HCT116 (cell line): ENCODE results near the gene RNF114.

ENCODE experiments used
- ATF3 ChIP-seq: IDR thresholded peaks from 2 replicates; pipeline ENCODE4 v1.6.1; 2012
- CTCF ChIP-seq, 3 experiments: fragments of 200-600 bp in 1 of 3; sonication (generic) in 1 of 3; IDR thresholded peaks in 2 of 3; conservative IDR thresholded peaks in 1 of 3; 2 replicates each; pipeline ENCODE4 v1.5.1; 2012 to 2017; ENCODE audit warnings: low read depth in 2 of 3, low read length in 2 of 3, antibody characterized with exemption in 1 of 3, borderline replicate concordance in 1 of 3, control low read depth in 1 of 3, mild to moderate bottlenecking in 1 of 3, mixed read lengths in 1 of 3, mixed run types in 1 of 3, moderate library complexity in 1 of 3; ENCODE audit not compliant: insufficient read depth in 1 of 3
- EGR1 ChIP-seq: IDR thresholded peaks from 2 replicates; pipeline ENCODE4 v1.6.1; 2012; ENCODE audit warnings: low read depth
- EZH2 ChIP-seq: fragments of 200-600 bp; sonication (generic); IDR thresholded peaks from 2 replicates; pipeline ENCODE4 v1.6.1; 2017; ENCODE audit warnings: antibody characterized with exemption, mixed run types
- JUND ChIP-seq: IDR thresholded peaks from 2 replicates; pipeline ENCODE4 v1.6.1; 2012
- MAX ChIP-seq: IDR thresholded peaks from 2 replicates; pipeline ENCODE4 v1.6.1; 2012
- POLR2A ChIP-seq: IDR thresholded peaks from 2 replicates; pipeline ENCODE4 v1.7.0; 2011; ENCODE audit warnings: borderline replicate concordance; ENCODE audit not compliant: insufficient read depth, insufficient read length; ENCODE audit errors: extremely low read depth
- POLR2AphosphoS5 ChIP-seq: IDR thresholded peaks from 2 replicates; pipeline ENCODE4 v1.6.1; 2011; ENCODE audit warnings: mild to moderate bottlenecking, low read depth, low read length, moderate library complexity
- RAD21 ChIP-seq: IDR thresholded peaks from 2 replicates; pipeline ENCODE4 v1.6.1; 2012; ENCODE audit warnings: low read depth, mild to moderate bottlenecking
- REST ChIP-seq: IDR thresholded peaks from 2 replicates; pipeline ENCODE4 v1.6.1; 2012; ENCODE audit warnings: low read depth
- TCF7L2 ChIP-seq: IDR thresholded peaks from 2 replicates; pipeline ENCODE4 v1.7.0; 2011; ENCODE audit warnings: borderline replicate concordance, inconsistent platforms; ENCODE audit not compliant: insufficient read depth, insufficient read length; ENCODE audit errors: extremely low read depth
- YY1 ChIP-seq: IDR thresholded peaks from 2 replicates; pipeline ENCODE4 v1.6.1; 2011; ENCODE audit warnings: low read length, low read depth, moderate library complexity, mild to moderate bottlenecking; ENCODE audit not compliant: insufficient replicate concordance; ENCODE audit errors: extremely low read depth
- ZNF274 ChIP-seq: fragments of 200-500 bp; sonication (Bioruptor generic); IDR thresholded peaks from 2 replicates; pipeline ENCODE4 v1.6.1; 2014; ENCODE audit warnings: mild to moderate bottlenecking, low read depth, low read length, inconsistent platforms

GRCh38 chr20:49906101-49906604 lies 30.0 kb upstream of the RNF114 start:
- TF ChIP-seq CTCF (IDR thresholded peaks at IDR 0.05 in 2 of 3, conservative IDR thresholded peaks at IDR 0.05 in 1 of 3; ENCODE audit: borderline replicate concordance in 1 of 3, insufficient read depth in 1 of 3, low read depth in 2 of 3, low read length in 2 of 3): no peak
- TF ChIP-seq EZH2: no peak
- no peak for TF ChIP-seq POLR2A
- TF ChIP-seq YY1: no peak
- no peak for TF ChIP-seq ATF3
- TF ChIP-seq POLR2AphosphoS5: no peak
- TF ChIP-seq TCF7L2: no peak
- TF ChIP-seq REST: no peak
- no peak for TF ChIP-seq RAD21
- no peak for TF ChIP-seq EGR1
- TF ChIP-seq MAX: no peak
- TF ChIP-seq ZNF274: no peak
- TF ChIP-seq JUND: no peak
